DOHH2 (cell line): ENCODE measurements around the gene MBD5.
"Not testable (repeated sequence)": the region's sequence is repeated elsewhere in the genome, so short reads cannot be mapped to it uniquely, and the experiment has no call there.

ENCODE experiments used
- H3F3A ChIP-seq: fragments of 200-600 bp; sonication (generic), shearing (Covaris generic); 2 replicates; pipeline ENCODE4 v1.6.0; 2016; ENCODE audit warnings: antibody characterized with exemption, mild to moderate bottlenecking; ENCODE audit not compliant: control insufficient read depth, insufficient read depth
- H3K27ac ChIP-seq: fragments of 200-600 bp; sonication (generic); 2 replicates; pipeline ENCODE4 v1.5.1; 2014; ENCODE audit warnings: low read depth, mild to moderate bottlenecking, low read length, moderate library complexity
- H3K27me3 ChIP-seq: fragments of 200-600 bp; sonication (generic); 2 replicates; pipeline ENCODE4 v1.6.1; 2014; ENCODE audit warnings: mild to moderate bottlenecking, low read length, mixed read lengths; ENCODE audit not compliant: control insufficient read depth
- H3K36me3 ChIP-seq: fragments of 200-600 bp; sonication (generic); 2 replicates; pipeline ENCODE4 v1.6.1; 2014; ENCODE audit warnings: mild to moderate bottlenecking, low read length, moderate library complexity, mixed read lengths; ENCODE audit not compliant: control insufficient read depth
- H3K4me1 ChIP-seq: fragments of 200-600 bp; sonication (generic); 2 replicates; pipeline ENCODE4 v1.6.1; 2014; ENCODE audit warnings: mild to moderate bottlenecking, low read length, mixed read lengths; ENCODE audit not compliant: control insufficient read depth
- H3K4me2 ChIP-seq: fragments of 200-600 bp; sonication (generic); 2 replicates; pipeline ENCODE4 v1.6.0; 2014; ENCODE audit warnings: mild to moderate bottlenecking, low read length, moderate library complexity
- H3K4me3 ChIP-seq: fragments of 200-600 bp; sonication (generic); 2 replicates; pipeline ENCODE4 v1.5.1; 2014; ENCODE audit warnings: mild to moderate bottlenecking, low read length, mixed read lengths
- H3K79me2 ChIP-seq: fragments of 200-600 bp; sonication (generic); 2 replicates; pipeline ENCODE4 v1.6.1; 2014; ENCODE audit warnings: mild to moderate bottlenecking, low read length, mixed read lengths; ENCODE audit not compliant: control insufficient read depth
- H3K9me2 ChIP-seq: fragments of 200-600 bp; sonication (generic); replicated peaks from 2 replicates; pipeline ENCODE4 v1.6.1; 2014; ENCODE audit warnings: mild to moderate bottlenecking, low read length, mixed read lengths; ENCODE audit not compliant: control insufficient read depth
- H3K9me3 ChIP-seq: fragments of 200-600 bp; sonication (generic); 2 replicates; pipeline ENCODE4 v1.6.1; 2014; ENCODE audit warnings: antibody characterized with exemption, low read length, mixed read lengths; ENCODE audit not compliant: control insufficient read depth, insufficient read depth
- H4K20me1 ChIP-seq: fragments of 200-600 bp; sonication (generic); 2 replicates; pipeline ENCODE4 v1.6.0; 2014; ENCODE audit warnings: low read depth, mild to moderate bottlenecking, antibody characterized with exemption, low read length, moderate library complexity; ENCODE audit not compliant: control insufficient read depth, insufficient read depth
- EZH2phosphoT487 ChIP-seq: fragments of 200-600 bp; sonication (generic); IDR thresholded peaks from 2 replicates; pipeline ENCODE4 v1.6.1; 2017; ENCODE audit warnings: borderline replicate concordance, mild to moderate bottlenecking, antibody characterized with exemption, low read length, moderate library complexity, mixed read lengths
- TF ChIP-seq, protein P1 (sequence below): fragments of 200-600 bp; sonication (generic); IDR thresholded peaks from one replicate; pipeline ENCODE4 v1.5.1; 2014; ENCODE audit warnings: antibody characterized with exemption, mild to moderate bottlenecking, low read depth, low read length; ENCODE audit not compliant: poor library complexity, severe bottlenecking

MBD5 gene

DNA sequence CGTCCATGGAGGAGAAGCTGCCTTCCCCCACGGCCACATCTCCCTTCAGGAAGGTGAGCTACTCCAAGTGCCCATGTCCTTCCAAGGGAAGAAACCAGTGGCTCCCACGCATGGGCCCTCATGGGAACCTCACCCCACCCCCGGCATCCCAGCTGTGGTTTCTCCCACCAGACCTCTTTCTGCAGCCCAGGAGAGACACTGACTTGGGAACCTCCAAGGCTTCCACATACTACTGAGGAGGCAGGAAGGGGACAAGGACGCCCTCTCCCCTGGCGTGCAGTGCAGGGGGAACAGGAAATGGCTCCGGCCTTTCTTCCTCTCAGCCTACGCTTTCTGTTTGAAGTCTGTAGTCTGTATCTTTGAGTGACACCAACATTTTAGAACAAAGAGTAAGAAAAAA is 519.1 kb downstream of the MBD5 start:
- TF ChIP-seq, protein P1, sequence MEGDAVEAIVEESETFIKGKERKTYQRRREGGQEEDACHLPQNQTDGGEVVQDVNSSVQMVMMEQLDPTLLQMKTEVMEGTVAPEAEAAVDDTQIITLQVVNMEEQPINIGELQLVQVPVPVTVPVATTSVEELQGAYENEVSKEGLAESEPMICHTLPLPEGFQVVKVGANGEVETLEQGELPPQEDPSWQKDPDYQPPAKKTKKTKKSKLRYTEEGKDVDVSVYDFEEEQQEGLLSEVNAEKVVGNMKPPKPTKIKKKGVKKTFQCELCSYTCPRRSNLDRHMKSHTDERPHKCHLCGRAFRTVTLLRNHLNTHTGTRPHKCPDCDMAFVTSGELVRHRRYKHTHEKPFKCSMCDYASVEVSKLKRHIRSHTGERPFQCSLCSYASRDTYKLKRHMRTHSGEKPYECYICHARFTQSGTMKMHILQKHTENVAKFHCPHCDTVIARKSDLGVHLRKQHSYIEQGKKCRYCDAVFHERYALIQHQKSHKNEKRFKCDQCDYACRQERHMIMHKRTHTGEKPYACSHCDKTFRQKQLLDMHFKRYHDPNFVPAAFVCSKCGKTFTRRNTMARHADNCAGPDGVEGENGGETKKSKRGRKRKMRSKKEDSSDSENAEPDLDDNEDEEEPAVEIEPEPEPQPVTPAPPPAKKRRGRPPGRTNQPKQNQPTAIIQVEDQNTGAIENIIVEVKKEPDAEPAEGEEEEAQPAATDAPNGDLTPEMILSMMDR = no peak
- TF ChIP-seq EZH2phosphoT487 = no peak

GRCh38 chr2:148541792-148542191 is 520.9 kb downstream of the MBD5 start:
- H4K20me1 ChIP-seq = no peaks in the 10 kb centered on the region
- no peaks in the 10 kb centered on the region for H3K9me3 ChIP-seq
- no peak overlapping the region for H3K4me3 ChIP-seq
- no peak overlapping the region for H3K4me2 ChIP-seq
- H3K9me2 ChIP-seq = no peaks in the 10 kb centered on the region
- no peaks in the 10 kb centered on the region for H3K27me3 ChIP-seq
- no peaks in the 10 kb centered on the region for H3K36me3 ChIP-seq
- TF ChIP-seq EZH2phosphoT487 = no peak
- TF ChIP-seq, protein P1 = no peak
- H3F3A ChIP-seq = no peaks in the 10 kb centered on the region
- no peak overlapping the region for H3K27ac ChIP-seq
- no peaks in the 10 kb centered on the region for H3K79me2 ChIP-seq
- H3K4me1 ChIP-seq = peaks cover 9% of the 10 kb centered on the region

More for the DNA sequence above, 519.1 kb downstream of the MBD5 start:
- no peaks in the 10 kb centered on the region for H3K9me2 ChIP-seq
- no peaks in the 10 kb centered on the region for H4K20me1 ChIP-seq
- H3K9me3 ChIP-seq = no peaks in the 10 kb centered on the region
- H3K4me2 ChIP-seq = no peak overlapping the region
- H3K36me3 ChIP-seq = no peaks in the 10 kb centered on the region
- no peak overlapping the region for H3K27ac ChIP-seq
- H3F3A ChIP-seq = no peaks in the 10 kb centered on the region
- no peaks in the 10 kb centered on the region for H3K4me1 ChIP-seq
- H3K27me3 ChIP-seq = no peaks in the 10 kb centered on the region
- H3K79me2 ChIP-seq = no peaks in the 10 kb centered on the region
- H3K4me3 ChIP-seq = no peak overlapping the region

DNA sequence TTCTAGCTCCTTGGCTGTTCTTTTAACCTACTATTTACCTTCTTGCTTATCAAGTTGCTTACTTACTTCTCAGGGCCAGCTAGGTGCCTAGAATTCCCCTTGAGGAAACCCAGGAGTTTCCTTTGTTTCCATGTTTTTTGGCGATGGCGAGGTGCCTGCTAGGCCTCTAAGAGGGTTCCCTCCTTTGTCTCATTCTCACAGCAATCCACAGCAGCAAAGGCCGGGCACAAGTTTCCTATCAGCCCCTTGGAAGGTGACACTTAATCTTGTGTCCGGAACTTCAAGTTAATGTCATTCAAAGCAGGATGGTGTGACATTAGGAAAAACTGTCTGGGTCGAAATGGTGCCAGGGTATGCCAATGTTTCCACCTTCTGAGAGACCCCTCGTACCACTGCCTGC is 521.7 kb downstream of the MBD5 start:
- Histone ChIP-seq H3K4me1 (peaks cover 9% of the 10 kb centered on the region), H3F3A (no peaks in the 10 kb centered on the region), H3K79me2 (no peaks in the 10 kb centered on the region), H3K4me3 (no peak overlapping the region), H3K9me2 (no peaks in the 10 kb centered on the region), H3K9me3 (no peaks in the 10 kb centered on the region), H4K20me1 (no peaks in the 10 kb centered on the region), H3K27ac (no peak overlapping the region), H3K27me3 (no peaks in the 10 kb centered on the region), H3K36me3 (no peaks in the 10 kb centered on the region), H3K4me2 (no peak overlapping the region)
- TF ChIP-seq, protein P1 = no peak
- TF ChIP-seq EZH2phosphoT487 = no peak

DNA sequence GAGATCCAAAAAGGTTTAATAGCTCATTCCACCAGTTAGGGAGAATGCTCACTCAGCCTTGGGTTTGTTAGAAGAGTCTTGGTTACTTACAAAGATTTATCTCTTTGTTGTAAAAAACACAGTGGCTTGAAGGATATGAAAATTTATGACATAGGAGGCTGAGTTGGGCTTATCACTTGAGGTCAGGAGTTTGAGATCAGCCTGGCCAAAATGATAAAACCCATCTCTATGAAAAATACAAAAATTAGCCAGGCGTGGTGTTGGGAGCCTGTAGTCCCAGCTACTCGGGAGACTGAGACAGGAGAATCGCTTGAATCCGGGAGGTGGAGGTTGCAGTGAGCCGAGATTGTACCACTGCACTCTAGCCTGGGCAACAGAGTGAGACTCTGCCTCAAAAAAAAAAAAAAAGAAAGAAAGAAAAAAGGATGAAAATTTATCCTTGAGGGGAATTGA is 522.2 kb downstream of the MBD5 start:
- H3F3A ChIP-seq, H3K4me1 ChIP-seq: not testable (repeated sequence)

More for the DNA sequence above, 522.2 kb downstream of the MBD5 start:
- H3K27ac ChIP-seq, H3K4me3 ChIP-seq, H3K36me3 ChIP-seq, H3K27me3 ChIP-seq, H3K4me2 ChIP-seq, H3K9me3 ChIP-seq, H3K79me2 ChIP-seq, H3K9me2 ChIP-seq, H4K20me1 ChIP-seq: not testable (repeated sequence)
